ENCODE measurements around the gene UCK1.
A peak's percentile ranks its signal among the peaks of the same experiment; 100 is the strongest.
"Not testable (repeated sequence)": the region's sequence is repeated elsewhere in the genome, so short reads cannot be mapped to it uniquely, and the experiment has no call there.

UCK1 gene

GRCh38 chr9:131549186-131549585 is 18.1 kb upstream of the UCK1 start:
- H3K4me1 ChIP-seq (ENCODE audit: insufficient read depth, low read length); H3K27ac ChIP-seq (ENCODE audit: low read depth, low read length); H3K36me3 ChIP-seq (ENCODE audit: insufficient read depth, low read length); H3K9me3 ChIP-seq (ENCODE audit: insufficient read depth, low read depth, low read length); H3K4me3 ChIP-seq (ENCODE audit: low read length); H3K9ac ChIP-seq (ENCODE audit: low read depth, low read length): not testable (repeated sequence)
- peaks cover 48% of the 10 kb centered on the region for H3K27me3 ChIP-seq (ENCODE audit: insufficient read depth, low read length)
- 92% methylated on average over 10 of the region's 10 CpGs for WGBS

DNA sequence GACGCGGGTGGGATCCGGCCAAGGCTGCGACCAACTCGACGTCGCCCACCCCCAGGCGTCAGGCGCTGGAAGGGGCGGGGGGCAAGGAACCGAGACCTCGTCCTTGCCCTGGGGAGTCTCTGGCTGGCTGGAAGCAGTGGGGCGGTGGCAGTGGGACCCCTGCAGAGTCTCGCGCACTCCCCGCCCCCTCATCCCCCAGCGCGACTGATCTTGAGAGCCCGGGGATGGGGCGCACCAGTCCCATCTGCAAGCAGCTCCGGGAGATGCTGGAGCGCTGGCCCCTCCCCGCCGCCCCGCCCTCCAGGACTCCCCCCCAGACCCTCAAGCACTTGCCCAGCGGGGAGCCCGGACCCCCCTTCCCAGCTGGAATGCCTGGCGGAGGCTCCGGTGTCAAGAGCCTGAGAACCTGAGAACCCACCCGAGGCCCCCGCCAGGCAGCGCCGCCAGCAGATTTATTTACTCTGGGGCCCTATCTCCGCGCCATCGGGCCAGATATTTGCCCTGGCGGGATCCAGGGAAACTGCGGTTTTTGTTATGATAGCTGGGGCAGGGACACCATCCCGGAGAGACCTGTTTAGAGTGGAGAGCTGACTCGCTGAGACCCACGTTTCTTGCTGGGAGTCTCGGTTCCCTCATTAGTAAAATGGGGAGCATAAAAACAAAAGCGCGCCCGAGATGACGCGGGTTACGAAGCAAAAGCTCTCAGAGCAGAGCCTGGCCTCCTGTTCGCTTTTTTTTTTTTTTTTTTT is 15.4 kb upstream of the UCK1 start:
- Histone ChIP-seq H3K4me1 (ENCODE audit: insufficient read depth, low read length) (no peaks in the 10 kb centered on the region), H3K9ac (ENCODE audit: low read depth, low read length) (0 out of 2 replicates have a peak overlapping the region, but pooled peaks have one; percentile 31), H3K27ac (ENCODE audit: low read depth, low read length) (no peak overlapping the region), H3K36me3 (ENCODE audit: insufficient read depth, low read length) (no peaks in the 10 kb centered on the region), H3K9me3 (ENCODE audit: insufficient read depth, low read depth, low read length) (peaks cover 15% of the 10 kb centered on the region), H3K4me3 (ENCODE audit: low read length) (peak overlapping the region; percentile 48), H3K27me3 (ENCODE audit: insufficient read depth, low read length) (peaks cover 35% of the 10 kb centered on the region)
- 17% methylated on average over 48 of the region's 49 CpGs for WGBS

- peak overlapping the region; percentile 48 for H3K4me3 ChIP-seq (ENCODE audit: low read length)
- no peaks in the 10 kb centered on the region for H3K4me1 ChIP-seq (ENCODE audit: insufficient read depth, low read length)
- no peak overlapping the region for H3K9ac ChIP-seq (ENCODE audit: low read depth, low read length)
- peaks cover 35% of the 10 kb centered on the region for H3K27me3 ChIP-seq (ENCODE audit: insufficient read depth, low read length)
- peaks cover 15% of the 10 kb centered on the region for H3K9me3 ChIP-seq (ENCODE audit: insufficient read depth, low read depth, low read length)
- H3K27ac ChIP-seq (ENCODE audit: low read depth, low read length) = no peak overlapping the region
- no peaks in the 10 kb centered on the region for H3K36me3 ChIP-seq (ENCODE audit: insufficient read depth, low read length)
- 30% methylated on average over 30 of the region's 30 CpGs for WGBS
Measured at GRCh38 chr9:131545786-131546335, 14.8 kb upstream of the UCK1 start.

- H3K27me3 ChIP-seq (ENCODE audit: insufficient read depth, low read length) = peaks cover 35% of the 10 kb centered on the region
Measured at GRCh38 chr9:131545003-131545785, 14.1 kb upstream of the UCK1 start, which contains the start of gene PRRT1B. Gene PRRT1B, plus strand, starts transcription at chr9:131545523. Its CDS starts 93 bp downstream, at chr9:131545616.

DNA sequence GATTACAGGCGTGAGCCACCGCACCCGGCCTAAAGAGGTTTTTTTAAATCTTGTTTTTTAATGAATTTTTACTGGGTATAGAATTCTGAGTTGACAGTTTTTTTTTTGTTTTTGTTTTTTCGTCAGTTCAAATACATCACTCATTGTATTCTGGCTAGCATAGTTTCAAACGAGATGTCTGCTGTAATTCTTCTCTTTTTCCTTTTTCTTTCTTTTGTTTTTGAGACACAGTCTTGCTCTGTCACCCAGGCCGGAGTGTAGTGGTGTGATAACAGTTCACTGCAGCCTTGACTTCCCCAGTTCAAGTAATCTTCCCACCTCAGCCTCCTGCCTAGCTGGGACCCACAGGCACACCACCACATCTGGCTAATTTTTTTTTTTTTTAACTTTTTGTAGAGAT is 12.1 kb upstream of the UCK1 start:
- Histone ChIP-seq H3K4me1 (ENCODE audit: insufficient read depth, low read length) (no peaks in the 10 kb centered on the region), H3K27ac (ENCODE audit: low read depth, low read length) (no peak overlapping the region), H3K27me3 (ENCODE audit: insufficient read depth, low read length) (peaks cover 35% of the 10 kb centered on the region), H3K4me3 (ENCODE audit: low read length) (no peak overlapping the region), H3K36me3 (ENCODE audit: insufficient read depth, low read length) (no peaks in the 10 kb centered on the region), H3K9ac (ENCODE audit: low read depth, low read length) (no peak overlapping the region), H3K9me3 (ENCODE audit: insufficient read depth, low read depth, low read length) (peaks cover 15% of the 10 kb centered on the region)
- WGBS = 91% methylated on average over 6 of the region's 6 CpGs

More at GRCh38 chr9:131545003-131545785, 14.1 kb upstream of the UCK1 start, which contains the start of gene PRRT1B:
- Histone ChIP-seq H3K9ac (ENCODE audit: low read depth, low read length) (no peak within 1 kb of the TSS), H3K36me3 (ENCODE audit: insufficient read depth, low read length) (no peaks in the 10 kb centered on the region), H3K4me3 (ENCODE audit: low read length) (peak within 1 kb of the TSS; percentile 48), H3K27ac (ENCODE audit: low read depth, low read length) (no peak within 1 kb of the TSS), H3K4me1 (ENCODE audit: insufficient read depth, low read length) (no peaks in the 10 kb centered on the region), H3K9me3 (ENCODE audit: insufficient read depth, low read depth, low read length) (peaks cover 15% of the 10 kb centered on the region)
- WGBS = 56% methylated on average over 50 of the region's 50 CpGs

- no peak overlapping the region for H3K9ac ChIP-seq (ENCODE audit: low read depth, low read length)
- no peak overlapping the region for H3K27ac ChIP-seq (ENCODE audit: low read depth, low read length)
- H3K27me3 ChIP-seq (ENCODE audit: insufficient read depth, low read length) = peaks cover 2% of the 10 kb centered on the region
- H3K4me3 ChIP-seq (ENCODE audit: low read length) = no peak overlapping the region
- no peaks in the 10 kb centered on the region for H3K36me3 ChIP-seq (ENCODE audit: insufficient read depth, low read length)
- WGBS = 91% methylated on average over 7 of the region's 7 CpGs
- H3K9me3 ChIP-seq (ENCODE audit: insufficient read depth, low read depth, low read length) = peaks cover 16% of the 10 kb centered on the region
- no peaks in the 10 kb centered on the region for H3K4me1 ChIP-seq (ENCODE audit: insufficient read depth, low read length)
Measured at GRCh38 chr9:131539223-131539923, 8.3 kb upstream of the UCK1 start.

DNA sequence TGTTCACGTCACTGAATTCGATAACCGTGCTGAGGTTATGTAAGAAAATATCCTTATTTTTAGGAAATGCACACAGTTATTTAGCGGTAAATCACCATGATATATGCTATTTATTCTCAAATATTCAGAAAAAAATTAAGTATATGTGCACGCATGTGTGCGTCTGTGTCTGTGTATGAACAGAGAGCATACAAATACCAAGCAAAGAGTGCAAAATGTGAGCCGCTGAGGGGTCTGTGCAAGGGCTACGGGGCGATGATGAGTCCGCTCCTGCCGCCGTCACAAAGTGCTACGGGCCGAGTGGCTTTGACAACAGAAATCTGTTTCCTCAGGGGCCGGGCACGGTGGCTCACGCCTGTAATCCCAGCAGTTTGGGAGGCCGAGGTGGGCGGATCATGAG is 6.9 kb upstream of the UCK1 start:
- 97% methylated on average over 18 of the region's 19 CpGs for WGBS

DNA sequence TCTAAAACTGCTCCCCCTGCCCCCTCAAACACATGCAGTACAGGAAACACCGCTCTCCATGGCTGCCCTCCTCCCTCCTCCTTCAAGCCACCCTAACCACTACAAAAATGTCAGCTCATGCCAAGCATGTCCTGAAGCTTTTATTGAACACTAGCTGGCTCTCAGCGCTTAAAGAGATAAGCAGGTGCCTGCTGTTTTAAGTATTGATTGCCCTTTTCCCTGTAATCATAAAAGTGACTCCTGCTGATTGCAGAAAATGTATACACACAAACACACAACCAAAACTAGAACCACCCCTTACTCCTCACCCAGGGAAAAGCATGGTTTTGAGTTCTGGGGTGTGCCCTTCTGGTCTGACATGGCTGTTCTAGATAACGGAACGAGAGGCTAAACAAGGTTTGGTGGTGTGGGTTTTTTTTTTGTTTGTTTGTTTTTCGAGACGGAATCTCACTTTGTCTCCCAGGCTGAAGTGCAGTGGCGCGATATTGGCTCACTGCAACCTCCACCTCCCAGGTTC is 3.7 kb upstream of the UCK1 start:
- Histone ChIP-seq H3K4me3 (ENCODE audit: low read length) (no peak overlapping the region), H3K4me1 (ENCODE audit: insufficient read depth, low read length) (no peaks in the 10 kb centered on the region; the same call in 1 of the 2 replicates), H3K27ac (ENCODE audit: low read depth, low read length) (no peak overlapping the region), H3K27me3 (ENCODE audit: insufficient read depth, low read length) (no peaks in the 10 kb centered on the region), H3K9me3 (ENCODE audit: insufficient read depth, low read depth, low read length) (0 out of 2 replicates have a peak, but pooled peaks cover 4% of the 10 kb centered on the region), H3K9ac (ENCODE audit: low read depth, low read length) (no peak overlapping the region), H3K36me3 (ENCODE audit: insufficient read depth, low read length) (peaks cover 4% of the 10 kb centered on the region)
- 79% methylated on average over 8 of the region's 8 CpGs for WGBS

More for the DNA sequence above, 6.9 kb upstream of the UCK1 start:
- H3K9ac ChIP-seq (ENCODE audit: low read depth, low read length) = no peak overlapping the region
- H3K4me1 ChIP-seq (ENCODE audit: insufficient read depth, low read length) = no peaks in the 10 kb centered on the region
- no peak overlapping the region for H3K4me3 ChIP-seq (ENCODE audit: low read length)
- no peak overlapping the region for H3K27ac ChIP-seq (ENCODE audit: low read depth, low read length)
- no peaks in the 10 kb centered on the region for H3K36me3 ChIP-seq (ENCODE audit: insufficient read depth, low read length)
- H3K27me3 ChIP-seq (ENCODE audit: insufficient read depth, low read length) = no peaks in the 10 kb centered on the region
- H3K9me3 ChIP-seq (ENCODE audit: insufficient read depth, low read depth, low read length) = 0 out of 2 replicates have a peak, but pooled peaks cover 4% of the 10 kb centered on the region

GRCh38 chr9:131530546-131530919 is 530 bp downstream of the UCK1 start:
- WGBS = 2% methylated on average over 29 of the region's 29 CpGs
- H3K36me3 ChIP-seq (ENCODE audit: insufficient read depth, low read length) = peaks cover 45% of the 10 kb centered on the region
- no peaks in the 10 kb centered on the region for H3K27me3 ChIP-seq (ENCODE audit: insufficient read depth, low read length)
- no peaks in the 10 kb centered on the region for H3K9me3 ChIP-seq (ENCODE audit: insufficient read depth, low read depth, low read length)
- H3K4me3 ChIP-seq (ENCODE audit: low read length) = peak overlapping the region; percentile 75
- no peak overlapping the region for H3K27ac ChIP-seq (ENCODE audit: low read depth, low read length)
- H3K9ac ChIP-seq (ENCODE audit: low read depth, low read length) = peak overlapping the region; percentile 71
- no peaks in the 10 kb centered on the region; the same call in 1 of the 2 replicates for H3K4me1 ChIP-seq (ENCODE audit: insufficient read depth, low read length)

- WGBS = 68% methylated on average over 24 of the region's 24 CpGs
- no peak overlapping the region for H3K27ac ChIP-seq (ENCODE audit: low read depth, low read length)
- no peaks in the 10 kb centered on the region; the same call in 1 of the 2 replicates for H3K4me1 ChIP-seq (ENCODE audit: insufficient read depth, low read length)
- no peaks in the 10 kb centered on the region for H3K9me3 ChIP-seq (ENCODE audit: insufficient read depth, low read depth, low read length)
- no peaks in the 10 kb centered on the region for H3K27me3 ChIP-seq (ENCODE audit: insufficient read depth, low read length)
- peaks cover 51% of the 10 kb centered on the region for H3K36me3 ChIP-seq (ENCODE audit: insufficient read depth, low read length)
- peak overlapping the region; percentile 71 for H3K9ac ChIP-seq (ENCODE audit: low read depth, low read length)
- peak overlapping the region; percentile 75 for H3K4me3 ChIP-seq (ENCODE audit: low read length)
Measured at GRCh38 chr9:131529597-131530545, 1.2 kb downstream of the UCK1 start.

Measured in HUES64 (cell line).